Suprapubic skin (tissue), 4 donors: ENCODE measurements around the gene A3GALT2.

Experiments used
- CTCF ChIP-seq, 2 donors: fragments of 200-600 bp in 1 of 2; fragments of 450-650 bp in 1 of 2; sonication (generic) in 1 of 2; IDR thresholded peaks; one replicate each; pipeline ENCODE4 v1.5.1; 2016 to 2019; ENCODE audit warnings: antibody characterized with exemption in 2 of 2, mild to moderate bottlenecking in 1 of 2, moderate library complexity in 1 of 2
- EP300 ChIP-seq: sonication (generic); formaldehyde crosslinking; IDR thresholded peaks from one replicate; pipeline ENCODE4 v1.6.1; 2017; ENCODE audit warnings: antibody characterized with exemption
- POLR2A ChIP-seq, 2 donors: fragments of 450-650 bp; IDR thresholded peaks; one replicate each; pipeline ENCODE4 v1.6.1; 2017; ENCODE audit warnings: antibody characterized with exemption in 2 of 2, mild to moderate bottlenecking in 2 of 2, moderate library complexity in 2 of 2
- POLR2AphosphoS5 ChIP-seq, 3 donors: sonication (generic); formaldehyde crosslinking; IDR thresholded peaks; one replicate each; pipeline ENCODE4 v1.6.1; 2017; ENCODE audit warnings: antibody characterized with exemption in 3 of 3

- TF ChIP-seq POLR2A (IDR thresholded peaks at IDR 0.05): no peak
- TF ChIP-seq CTCF (IDR thresholded peaks at IDR 0.05): no peak
- no peak for TF ChIP-seq POLR2AphosphoS5 (IDR thresholded peaks at IDR 0.05)
- TF ChIP-seq EP300: no peak
Measured at GRCh38 chr1:33319186-33319948, 1.5 kb downstream of the A3GALT2 start.
